Measurements from ENCODE around the gene CNPY4.
A peak's percentile ranks its signal among the peaks of the same experiment; 100 is the strongest.
"Not testable (repeated sequence)": the region's sequence is repeated elsewhere in the genome, so short reads cannot be mapped to it uniquely, and the experiment has no call there.

Gene CNPY4

DNA sequence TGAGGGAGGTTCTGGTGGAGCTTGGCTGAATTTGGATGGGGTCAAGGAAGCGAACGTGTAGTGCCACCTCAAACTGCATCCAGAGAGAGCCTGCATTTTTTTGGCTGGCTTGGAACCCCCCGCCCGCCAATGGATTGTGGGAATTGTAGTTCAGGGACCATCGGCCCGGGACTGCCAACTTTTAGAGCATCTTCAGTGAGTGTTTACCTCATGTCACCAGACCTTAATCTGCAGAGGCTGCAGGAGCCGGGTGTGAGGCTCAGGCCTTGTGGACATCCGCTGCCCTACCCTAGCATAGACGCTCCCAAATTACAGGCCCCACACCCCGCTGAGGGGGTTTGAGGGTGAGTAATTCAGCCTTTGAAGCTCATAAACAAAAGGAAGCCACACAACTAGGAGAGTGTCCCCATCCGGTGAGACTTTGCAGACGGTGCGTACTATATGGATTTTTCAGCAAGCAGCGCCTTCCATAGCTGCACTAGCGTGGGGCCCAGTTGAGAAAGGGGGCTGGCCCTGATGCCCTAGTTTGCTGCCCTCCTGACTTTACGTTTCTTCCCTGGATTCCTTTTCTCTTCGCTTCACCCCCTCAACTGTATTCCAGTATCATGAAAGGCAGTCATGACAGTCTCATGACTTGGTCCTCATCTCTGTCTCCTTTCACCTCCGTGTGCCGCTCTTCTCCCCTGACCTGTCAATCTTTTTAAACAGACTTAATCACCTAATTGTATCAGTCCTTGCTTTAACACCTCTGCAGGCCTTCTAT, 717 bp downstream of the CNPY4 start:
- DNase-seq (ENCODE audit: low spot score), result peak; percentile 51

DNA sequence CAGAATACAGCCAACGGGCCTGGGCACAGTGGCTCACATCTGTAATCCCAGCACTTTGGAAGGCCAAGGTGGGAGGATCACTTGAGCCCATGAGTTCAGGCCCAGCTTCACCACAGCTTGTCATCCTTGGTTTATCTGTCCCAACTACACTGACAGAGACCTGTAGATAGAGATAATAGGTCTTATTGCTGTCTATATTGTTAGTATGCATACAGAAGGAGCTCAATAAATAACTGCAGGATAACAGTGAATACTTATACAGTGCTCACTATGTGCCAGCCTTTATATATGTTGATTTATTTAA, 1.3 kb downstream of the CNPY4 start:
- no peak for DNase-seq (ENCODE audit: low spot score)

DNA sequence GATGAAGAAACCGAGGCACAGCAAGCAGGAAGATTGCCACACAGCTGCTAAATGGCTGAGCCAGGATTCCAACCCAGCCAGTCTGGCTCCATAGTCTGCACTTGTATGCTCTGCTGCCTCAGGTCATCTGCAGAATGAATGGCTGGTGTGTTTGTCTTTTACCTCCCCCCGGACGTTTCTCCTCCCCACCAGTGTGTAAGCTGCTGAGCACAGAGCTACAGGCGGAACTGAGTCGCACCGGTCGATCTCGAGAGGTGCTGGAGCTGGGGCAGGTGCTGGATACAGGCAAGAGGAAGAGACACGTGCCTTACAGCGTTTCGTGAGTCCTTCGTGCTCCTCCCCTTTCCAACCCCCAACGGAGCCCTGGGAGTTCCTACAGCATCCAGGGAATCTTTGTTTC, 2.6 kb downstream of the CNPY4 start:
- peak; percentile 28 for DNase-seq (ENCODE audit: low spot score)

DNA sequence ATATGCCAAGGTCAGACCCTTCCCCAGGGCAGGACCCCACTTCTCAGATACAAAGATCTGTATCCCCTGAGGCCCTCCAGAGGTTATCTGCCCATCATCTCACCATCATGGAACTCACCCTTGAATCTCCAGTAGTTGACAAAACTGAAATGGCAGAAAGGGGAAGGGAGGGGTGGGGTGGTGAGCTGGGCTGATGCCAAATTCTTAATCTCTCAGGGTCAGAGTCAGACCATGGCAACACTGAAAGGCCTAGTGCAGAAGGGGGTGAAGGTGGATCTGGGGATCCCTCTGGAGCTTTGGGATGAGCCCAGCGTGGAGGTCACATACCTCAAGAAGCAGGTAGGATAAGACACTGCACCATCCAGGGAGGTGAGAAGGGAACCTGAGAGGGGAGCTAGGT, 3.1 kb downstream of the CNPY4 start:
- DNase-seq (ENCODE audit: low spot score), result no peak

DNA sequence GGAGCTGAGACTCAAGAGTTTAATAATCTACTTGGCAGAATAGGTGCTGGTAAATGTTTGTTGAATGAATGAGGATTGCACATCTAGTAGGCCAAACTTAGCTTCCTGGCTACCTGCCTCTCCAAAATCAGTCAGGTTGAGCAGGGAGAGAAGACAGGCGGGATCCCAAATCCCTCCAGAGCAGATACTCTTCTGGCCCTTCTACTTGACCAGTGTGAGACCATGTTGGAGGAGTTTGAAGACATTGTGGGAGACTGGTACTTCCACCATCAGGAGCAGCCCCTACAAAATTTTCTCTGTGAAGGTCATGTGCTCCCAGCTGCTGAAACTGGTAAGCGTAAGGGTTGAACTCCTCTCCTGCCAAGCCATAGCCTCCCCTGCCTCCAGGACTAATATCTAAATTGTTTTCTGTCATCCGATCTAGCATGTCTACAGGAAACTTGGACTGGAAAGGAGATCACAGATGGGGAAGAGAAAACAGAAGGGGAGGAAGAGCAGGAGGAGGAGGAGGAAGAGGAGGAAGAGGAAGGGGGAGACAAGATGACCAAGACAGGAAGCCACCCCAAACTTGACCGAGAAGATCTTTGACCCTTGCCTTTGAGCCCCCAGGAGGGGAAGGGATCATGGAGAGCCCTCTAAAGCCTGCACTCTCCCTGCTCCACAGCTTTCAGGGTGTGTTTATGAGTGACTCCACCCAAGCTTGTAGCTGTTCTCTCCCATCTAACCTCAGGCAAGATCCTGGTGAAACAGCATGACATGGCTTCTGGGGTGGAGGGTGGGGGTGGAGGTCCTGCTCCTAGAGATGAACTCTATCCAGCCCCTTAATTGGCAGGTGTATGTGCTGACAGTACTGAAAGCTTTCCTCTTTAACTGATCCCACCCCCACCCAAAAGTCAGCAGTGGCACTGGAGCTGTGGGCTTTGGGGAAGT, 5.1 kb downstream of the CNPY4 start:
- no peak for DNase-seq (ENCODE audit: low spot score)

DNA sequence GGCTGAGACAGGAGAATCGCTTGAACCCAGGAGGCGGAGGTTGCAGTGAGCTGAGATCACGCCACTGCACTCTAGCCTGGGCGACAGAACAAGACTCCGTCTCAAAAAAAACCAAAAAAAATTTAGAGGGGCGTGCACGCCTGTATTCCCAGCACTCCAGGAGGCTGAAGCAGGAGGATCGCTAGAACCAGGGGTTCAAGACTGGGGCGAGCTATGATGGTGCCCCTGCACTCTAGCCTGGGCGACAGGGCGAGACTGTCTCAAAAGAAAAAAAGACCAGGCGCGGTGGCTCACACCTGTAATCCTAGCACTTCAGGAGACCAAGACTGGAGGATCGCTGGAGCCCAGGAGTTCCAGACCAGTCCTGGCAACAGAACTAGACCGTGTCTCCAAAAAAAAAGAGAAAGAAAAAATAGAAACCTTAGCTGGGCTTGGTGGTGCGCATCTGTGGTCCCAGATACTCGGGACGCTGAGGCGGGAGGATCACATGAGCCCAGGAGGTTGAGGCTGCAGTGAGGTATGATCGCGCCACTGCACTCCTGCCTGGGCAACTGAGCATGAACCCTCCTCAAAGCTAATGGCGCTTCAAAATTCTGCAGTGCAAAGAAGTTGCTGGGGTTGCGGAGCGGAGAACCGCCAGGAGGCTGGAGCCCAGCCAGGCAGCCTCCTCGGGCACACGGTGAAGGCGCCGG, 7.0 kb downstream of the CNPY4 start:
- DNase-seq (ENCODE audit: low spot score), result no peak

DNA sequence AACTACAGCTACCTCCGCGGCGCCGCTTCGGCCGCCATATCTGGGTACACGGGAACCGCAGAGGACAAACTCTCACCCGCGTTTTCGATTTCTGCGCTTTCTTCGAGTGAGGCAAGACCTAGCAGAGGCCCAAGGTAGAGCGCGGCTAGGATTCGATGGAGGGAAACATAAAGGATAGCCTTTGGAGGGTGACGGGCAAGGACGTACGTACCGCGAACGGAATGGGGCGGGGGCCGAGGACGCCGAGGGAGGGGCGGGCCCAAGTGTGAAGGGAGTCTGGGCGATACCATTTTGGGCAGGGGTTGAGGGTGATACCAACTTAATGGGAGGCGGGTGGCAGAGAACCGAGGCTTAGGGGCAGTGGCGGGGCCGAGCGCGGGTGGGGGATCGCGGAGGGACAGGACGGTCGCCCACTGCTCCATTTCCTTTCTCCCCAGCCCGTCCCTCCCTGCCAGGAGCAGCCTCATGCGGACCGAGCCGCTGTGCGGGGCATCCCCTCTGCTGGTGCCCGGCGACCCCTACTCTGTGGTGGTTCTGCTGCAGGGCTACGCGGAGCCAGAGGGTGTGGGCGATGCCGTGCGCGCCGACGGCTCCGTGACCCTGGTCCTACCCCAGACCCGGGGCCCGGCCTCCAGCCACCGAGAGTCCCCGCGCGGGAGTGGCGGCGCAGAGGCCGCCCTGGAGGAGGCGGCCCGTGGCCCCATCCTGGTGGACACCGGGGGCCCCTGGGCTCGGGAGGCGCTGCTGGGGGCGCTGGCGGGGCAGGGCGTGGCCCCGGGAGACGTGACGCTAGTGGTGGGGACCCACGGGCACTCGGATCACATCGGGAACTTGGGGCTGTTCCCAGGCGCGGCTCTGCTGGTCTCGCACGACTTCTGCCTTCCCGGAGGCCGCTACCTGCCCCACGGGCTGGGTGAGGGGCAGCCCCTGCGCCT, 7.8 kb downstream of the CNPY4 start, which contains the start of gene MBLAC1:
MBLAC1 (plus strand) TSS at position 37 of the 935 bp plus-strand sequence; CDS start at position 466, 429 bp downstream.
- DNase-seq (ENCODE audit: low spot score), result peak; percentile 88

DNA sequence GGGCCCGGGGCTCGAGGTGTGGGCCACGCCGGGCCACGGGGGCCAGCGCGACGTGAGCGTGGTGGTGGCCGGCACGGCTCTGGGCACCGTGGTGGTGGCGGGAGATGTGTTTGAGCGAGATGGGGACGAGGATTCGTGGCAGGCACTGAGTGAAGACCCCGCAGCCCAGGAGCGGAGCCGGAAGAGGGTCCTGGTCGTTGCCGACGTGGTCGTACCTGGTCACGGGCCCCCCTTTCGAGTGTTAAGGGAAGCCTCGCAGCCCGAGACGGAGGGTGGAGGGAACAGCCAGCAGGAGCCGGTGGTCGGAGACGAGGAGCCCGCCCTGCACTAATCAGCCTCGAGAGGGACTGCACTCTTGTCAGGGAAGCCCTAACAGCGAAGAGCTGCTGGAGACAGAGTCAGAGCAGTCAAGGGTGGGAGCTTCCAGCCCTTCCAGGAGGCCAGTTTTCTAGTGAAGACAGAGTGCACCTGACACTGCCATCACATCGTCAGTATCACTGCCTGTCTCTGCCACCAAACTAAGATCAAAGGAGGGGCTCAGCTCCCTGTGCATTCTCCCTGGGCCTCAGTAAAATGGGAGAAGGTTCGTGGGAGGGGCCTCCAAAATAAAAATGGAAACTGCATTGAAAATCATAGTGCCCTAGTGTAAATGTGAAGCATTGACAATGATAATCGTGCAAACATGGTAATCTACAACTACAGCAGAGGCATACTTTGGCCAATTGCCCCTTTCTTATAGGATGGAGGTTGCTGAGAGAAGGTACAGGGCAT, 8.6 kb downstream of the CNPY4 start:
- peak; percentile 19 for DNase-seq (ENCODE audit: low spot score)

DNA sequence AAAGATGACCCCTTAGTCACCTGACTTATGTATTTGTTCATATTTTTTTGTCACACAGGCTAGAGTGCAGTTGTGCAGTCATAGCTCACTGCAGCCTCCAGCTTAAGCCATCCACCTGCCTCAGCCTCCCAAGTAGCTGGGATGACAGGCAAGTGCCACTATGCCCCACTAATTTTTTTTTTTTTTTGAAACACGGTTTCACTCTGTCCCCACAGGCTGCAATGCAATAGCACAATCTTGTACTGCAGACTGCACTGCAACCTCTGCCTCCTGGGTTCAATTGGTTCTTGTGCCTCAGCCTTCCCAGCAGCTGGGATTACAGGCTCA, 9.2 kb downstream of the CNPY4 start:
- no peak for DNase-seq (ENCODE audit: low spot score)

DNA sequence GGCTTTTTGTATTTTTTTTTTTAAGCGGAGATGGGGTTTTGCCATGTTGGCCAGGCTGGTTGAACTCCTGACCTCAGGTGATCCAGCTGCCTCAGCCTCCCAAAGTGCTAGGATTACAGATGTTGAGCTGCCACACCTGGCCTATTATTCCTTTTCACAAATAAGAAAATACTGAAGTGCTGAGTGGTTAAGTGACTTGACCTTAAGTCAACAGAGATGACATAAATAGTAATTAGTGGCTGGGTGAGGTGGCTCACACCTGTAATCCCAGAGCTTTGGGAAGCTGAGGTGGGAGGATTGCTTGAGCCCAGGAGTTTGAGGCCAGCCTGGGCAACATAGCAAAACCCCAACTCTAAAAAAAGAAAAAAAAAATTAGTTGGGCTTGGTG, 10.8 kb downstream of the CNPY4 start:
- DNase-seq (ENCODE audit: low spot score), result peak; percentile 38

DNA sequence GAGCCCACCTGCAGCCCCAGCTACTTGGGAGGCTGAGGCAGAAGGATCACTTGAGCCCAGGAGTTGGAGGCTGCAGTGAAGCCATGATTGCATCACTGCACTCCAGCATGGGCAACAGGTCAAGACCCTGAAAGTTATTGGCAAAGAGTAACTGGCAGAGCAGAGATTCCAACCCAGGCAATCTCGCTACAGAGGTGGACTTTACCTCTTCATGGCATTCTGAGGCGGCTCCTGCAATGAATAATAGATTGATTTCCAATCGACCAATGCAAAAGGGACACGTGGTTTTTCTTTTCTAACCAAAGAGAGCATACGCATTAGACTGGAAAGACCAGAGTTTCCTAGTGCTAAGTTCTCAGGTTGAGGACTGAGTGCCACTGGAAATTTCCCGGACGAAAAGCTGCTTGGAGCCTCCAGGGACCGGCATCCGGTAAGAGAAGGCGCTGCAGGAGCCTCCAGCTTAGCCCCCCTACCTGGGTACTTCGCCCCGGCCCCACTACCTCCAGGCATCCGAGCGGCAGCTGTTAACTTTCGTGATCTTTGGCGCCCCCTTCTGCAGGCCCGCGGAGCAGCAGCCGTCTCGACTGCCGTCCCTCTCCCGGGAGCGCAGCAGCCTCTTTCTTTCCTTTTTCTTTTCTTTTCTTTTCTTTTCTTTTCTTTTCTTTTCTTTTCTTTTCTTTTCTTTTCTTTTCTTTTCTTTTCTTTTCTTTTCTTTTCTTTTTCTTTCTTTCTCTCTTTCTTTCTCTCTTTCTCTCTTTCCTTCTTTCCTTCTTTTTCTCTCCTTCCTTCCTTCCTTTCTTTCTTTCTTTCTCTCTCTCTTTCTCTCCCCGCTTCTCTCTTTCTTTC, 11.4 kb downstream of the CNPY4 start:
- DNase-seq (ENCODE audit: low spot score), result peak; percentile 52

DNA sequence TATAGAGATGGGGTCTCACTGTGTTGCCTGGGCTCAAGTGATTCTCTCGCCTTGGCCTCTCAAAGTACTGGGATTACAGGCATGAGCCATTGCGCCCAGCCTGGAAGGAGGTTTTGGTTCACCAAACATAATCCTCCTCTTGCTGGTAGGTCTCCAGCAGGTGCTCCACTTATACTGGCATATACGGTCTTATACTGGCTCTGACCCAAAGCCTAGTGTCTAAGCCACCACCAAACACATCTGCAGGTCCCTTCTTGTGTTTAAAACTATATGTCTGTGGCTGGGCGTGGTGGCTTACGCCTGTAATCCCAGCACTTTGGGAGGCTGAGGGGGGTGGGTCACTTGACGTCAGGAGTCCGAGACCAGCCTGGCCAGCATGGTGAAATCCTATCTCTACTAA, 12.7 kb downstream of the CNPY4 start:
- DNase-seq (ENCODE audit: low spot score), result no peak

DNA sequence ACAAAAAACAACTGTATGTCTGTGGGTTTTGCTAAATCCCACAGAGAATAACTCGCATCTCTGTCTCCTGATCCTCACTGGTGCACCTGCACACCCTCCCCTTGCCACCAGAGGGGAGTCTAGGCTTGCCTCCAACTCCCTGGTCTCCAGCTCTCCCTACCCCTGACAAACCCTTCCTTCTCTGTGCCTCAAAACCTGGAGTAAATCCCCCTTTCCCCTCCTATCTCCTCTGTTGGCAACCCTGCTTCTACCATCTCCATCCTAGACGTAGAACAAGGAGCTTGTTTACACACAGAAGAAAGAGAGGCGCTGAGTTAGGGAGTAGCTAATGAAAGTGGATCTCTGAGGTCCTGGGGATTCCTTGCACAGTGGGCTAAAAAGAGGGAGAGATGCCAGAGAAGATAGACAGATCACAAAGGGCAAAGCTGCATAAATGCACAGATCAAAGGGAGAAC, 13.3 kb downstream of the CNPY4 start:
- peak; percentile 70 for DNase-seq (ENCODE audit: low spot score)

DNA sequence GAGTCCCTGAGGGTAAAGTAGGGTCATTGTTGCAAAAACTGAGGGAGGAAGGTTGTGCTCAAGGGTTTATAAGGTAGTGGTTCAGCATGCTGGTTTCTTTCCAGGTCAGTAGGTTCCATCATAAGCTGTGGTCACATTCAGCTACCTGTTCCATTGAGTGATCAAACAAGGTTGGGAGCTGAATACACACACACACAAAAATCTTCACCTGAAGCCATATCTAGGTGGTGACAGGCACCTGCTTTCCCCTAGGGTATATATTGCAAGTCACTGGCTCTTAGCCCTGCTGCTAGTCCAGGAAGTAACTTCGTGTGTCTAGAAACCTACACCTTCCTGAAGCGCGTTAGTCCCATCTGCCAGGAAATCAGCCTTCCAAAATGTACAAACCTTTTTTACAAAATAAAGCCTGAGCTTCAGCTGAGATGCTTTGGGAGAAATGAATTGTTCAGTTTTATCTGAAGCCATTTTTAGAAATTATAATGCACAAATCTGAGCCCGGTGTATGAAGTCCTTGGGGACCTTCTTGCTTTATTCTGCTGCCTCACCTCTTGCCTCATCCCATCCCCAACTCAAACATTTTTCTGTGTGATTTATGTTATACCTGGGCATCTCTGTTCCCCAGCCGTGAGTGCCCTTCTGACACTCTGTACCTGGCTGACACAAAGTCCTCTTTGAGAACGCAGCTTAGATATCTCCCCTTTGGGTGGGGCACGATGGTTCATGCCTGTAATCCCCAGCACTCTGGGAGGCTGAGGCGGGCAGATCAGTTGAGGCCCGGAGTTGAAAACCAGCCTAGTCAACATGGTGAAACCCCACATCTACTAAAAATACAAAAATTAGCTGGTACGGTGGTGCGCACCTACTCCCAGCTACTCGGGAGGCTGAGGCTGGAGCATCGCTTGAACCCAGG, 18.7 kb downstream of the CNPY4 start:
- DNase-seq (ENCODE audit: low spot score), result peak; percentile 85

DNA sequence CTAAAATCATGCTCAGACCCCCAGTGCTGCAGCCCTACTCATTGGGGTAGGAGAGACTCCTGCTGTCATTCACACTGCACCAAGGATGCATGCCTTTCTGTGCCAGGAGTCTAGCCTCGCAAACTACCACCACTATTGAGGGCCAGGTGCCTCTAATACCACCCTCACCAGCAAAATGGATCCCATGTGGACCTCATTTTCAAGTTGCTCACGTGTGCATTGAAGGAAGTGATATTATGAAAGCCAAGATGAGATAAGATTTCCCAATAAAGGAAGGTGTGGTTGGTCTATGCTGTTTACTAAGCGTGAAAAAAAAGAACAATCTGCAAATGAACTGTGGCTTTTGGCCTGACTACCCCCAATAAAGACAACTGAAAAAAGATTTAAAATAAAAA, 22.1 kb downstream of the CNPY4 start:
- no peak for DNase-seq (ENCODE audit: low spot score)

DNA sequence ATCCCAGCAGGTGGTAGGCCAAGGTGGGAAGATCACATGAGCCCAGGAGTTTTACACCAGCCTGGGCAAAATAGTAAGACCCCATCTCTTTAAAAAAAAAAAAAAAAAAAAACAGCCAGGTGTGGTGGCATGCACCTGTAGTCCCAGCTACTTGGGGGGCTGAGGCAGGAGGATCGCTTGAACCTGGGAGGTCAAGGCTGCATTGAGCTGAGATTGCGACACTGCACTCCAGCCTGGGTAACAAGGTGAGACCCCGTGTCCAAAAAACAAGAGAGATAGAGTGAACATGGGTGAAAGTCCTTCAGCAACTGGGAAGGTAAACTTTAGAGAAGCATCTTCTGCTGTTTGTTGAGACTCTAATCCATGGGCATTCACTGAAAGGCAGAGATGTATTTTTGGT, 23.0 kb downstream of the CNPY4 start:
- DNase-seq (ENCODE audit: low spot score), result no peak

DNA sequence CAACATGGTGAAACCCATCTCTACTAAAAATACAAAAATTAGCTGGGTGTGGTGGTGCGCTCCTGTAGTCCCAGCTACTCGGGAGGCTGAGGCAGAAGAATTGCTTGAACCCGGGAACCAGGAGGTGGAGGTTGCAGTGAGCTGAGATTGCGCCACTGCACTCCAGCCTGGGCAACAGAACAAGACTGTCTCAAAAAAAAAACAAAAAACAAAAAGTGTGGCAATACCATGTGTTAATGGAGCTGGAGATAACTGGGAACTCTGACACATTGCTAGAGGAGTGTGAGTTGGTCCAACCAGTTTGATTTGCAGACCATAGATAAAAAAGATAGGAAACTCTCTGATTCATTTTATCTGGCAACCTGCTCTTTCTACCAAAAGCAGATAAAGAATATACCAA, 26.9 kb downstream of the CNPY4 start:
- DNase-seq (ENCODE audit: low spot score), result not testable (repeated sequence)

DNA sequence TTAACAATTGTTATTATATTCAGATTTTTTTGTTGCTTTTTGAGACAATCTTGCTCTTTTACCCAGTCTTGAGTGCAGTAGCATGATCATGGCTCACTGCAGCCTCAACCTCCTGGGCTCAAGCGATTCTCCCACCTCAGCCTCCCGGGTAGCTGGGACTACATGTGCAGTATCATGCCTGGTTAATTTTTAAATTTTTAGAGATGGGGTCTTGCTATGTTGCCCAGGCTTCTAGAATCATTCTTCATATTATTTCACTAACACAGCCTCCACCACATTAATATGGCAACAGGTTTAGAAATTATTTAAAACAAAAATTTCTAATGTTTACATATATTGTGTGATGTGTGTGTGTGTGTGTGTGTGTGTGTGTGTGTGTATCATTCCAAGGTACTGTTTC, 27.8 kb downstream of the CNPY4 start:
- no peak for DNase-seq (ENCODE audit: low spot score)

DNA sequence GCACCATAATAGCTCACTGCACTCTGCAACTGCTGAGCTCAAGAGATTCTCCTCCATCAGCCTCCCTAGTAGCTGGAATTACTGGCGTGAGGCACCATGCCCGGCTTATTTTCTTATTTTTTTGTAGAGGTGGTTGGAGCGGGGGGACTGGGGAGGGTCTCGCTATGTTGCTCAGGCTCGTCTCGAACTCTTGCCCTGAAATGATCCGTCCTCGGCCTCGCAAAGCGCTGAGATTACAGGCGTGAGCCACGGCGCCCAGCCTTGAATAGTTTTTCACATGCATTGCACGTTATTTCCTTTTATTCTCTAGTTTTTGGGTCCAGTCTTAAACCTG, 28.8 kb downstream of the CNPY4 start:
- DNase-seq (ENCODE audit: low spot score), result no peak

All from kidney tubule cell (primary cell).